Endodermal cell (in vitro differentiated cells): ENCODE data around the gene NOM1. TPM values are rescaled to one million over a fixed set of nuclear protein-coding genes. Genes with fewer than 3 reads are reported as not detected.
"Not testable (repeated sequence)": the region's sequence is repeated elsewhere in the genome, so short reads cannot be mapped to it uniquely, and the experiment has no call there.

Source experiments
- DNase-seq: peaks from one replicate; pipeline ENCODE4 v3.0.0-alpha.2; 2017
- H3K27ac ChIP-seq: 2 replicates; pipeline ENCODE4 v1.5.1; 2013; ENCODE audit warnings: mild to moderate bottlenecking, low read depth, low read length, moderate library complexity
- H3K27me3 ChIP-seq: 2 replicates; pipeline ENCODE4 v1.6.1; 2013; ENCODE audit warnings: mild to moderate bottlenecking, low read length, moderate library complexity; ENCODE audit not compliant: insufficient read depth, control insufficient read depth, poor library complexity, severe bottlenecking
- H3K36me3 ChIP-seq: 2 replicates; pipeline ENCODE4 v1.7.0; 2013; ENCODE audit warnings: mild to moderate bottlenecking, low read length, moderate library complexity; ENCODE audit not compliant: control insufficient read depth, insufficient read depth
- H3K4me1 ChIP-seq: one replicate; pipeline ENCODE4 v1.7.0; 2013; ENCODE audit warnings: low read length; ENCODE audit not compliant: control insufficient read depth, insufficient read depth
- H3K4me3 ChIP-seq: 2 replicates; pipeline ENCODE4 v1.5.1; 2013; ENCODE audit warnings: mild to moderate bottlenecking, low read length, moderate library complexity
- H3K9ac ChIP-seq: 2 replicates; pipeline ENCODE4 v1.6.1; 2013; ENCODE audit warnings: mild to moderate bottlenecking, low read length, moderate library complexity; ENCODE audit not compliant: poor library complexity, severe bottlenecking; ENCODE audit errors: extremely low read depth
- H3K9me3 ChIP-seq: 2 replicates; pipeline ENCODE4 v1.6.1; 2013; ENCODE audit warnings: mild to moderate bottlenecking, low read length, moderate library complexity; ENCODE audit not compliant: control insufficient read depth
- H3K27ac Mint-ChIP-seq: 2 replicates; pipeline ENCODE4 v1.8.0; 2020; ENCODE audit warnings: mixed read lengths
- H3K27me3 Mint-ChIP-seq: 2 replicates; pipeline ENCODE4 v1.8.0; 2021; ENCODE audit warnings: mild to moderate bottlenecking, mixed read lengths; ENCODE audit not compliant: insufficient read depth
- H3K36me3 Mint-ChIP-seq: 2 replicates; pipeline ENCODE4 v1.8.0; 2020; ENCODE audit warnings: low read depth, mixed read lengths
- H3K4me1 Mint-ChIP-seq: 2 replicates; pipeline ENCODE4 v1.8.0; 2020; ENCODE audit warnings: mixed read lengths
- H3K4me3 Mint-ChIP-seq: 2 replicates; pipeline ENCODE4 v1.8.0; 2020; ENCODE audit warnings: mild to moderate bottlenecking, moderate library complexity, mixed read lengths
- H3K9me3 Mint-ChIP-seq: 2 replicates; pipeline ENCODE4 v1.8.0; 2020; ENCODE audit warnings: mild to moderate bottlenecking, mixed read lengths
- CTCF ChIP-seq: fragments of 200-600 bp; sonication (generic); conservative IDR thresholded peaks from 2 replicates; pipeline ENCODE4 v1.5.0; 2021; ENCODE audit warnings: antibody characterized with exemption, mild to moderate bottlenecking
- WGBS, 2 experiments: methylation state at CpG; one replicate each; pipeline versions ENCODE4 v1.1.5 to v1.1.7; 2013; ENCODE audit warnings: missing lambda C conversion rate in 2 of 2, mixed read lengths in 1 of 2; ENCODE audit not compliant: insufficient coverage in 1 of 2, insufficient read length in 1 of 2; 5-methylcytosine and 5-hydroxymethylcytosine counted together
- total RNA-seq, 2 donors: library from RNA; stranded (reverse); fragmentation: NEBNext Ultra II Directional in 1 of 2; extraction: Animal tissue kit (Norgen Biotek cat#: 25700) in 1 of 2; gene quantifications; 2 replicates in 1 of 2; 3 replicates in 1 of 2; pipeline ENCODE4 v1.2.1, GENCODE V29; 2021

The NOM1 gene
- total RNA-seq, 2 donors from 2014 or later: 22.8 to 27.0 TPM

- Histone ChIP-seq H3K4me1 (no peaks in the 10 kb centered on the region), H3K9ac (no peak overlapping the region), H3K9me3 (no peaks in the 10 kb centered on the region), H3K36me3 (no peaks in the 10 kb centered on the region), H3K27ac (no peak overlapping the region), H3K27me3 (no peaks in the 10 kb centered on the region), H3K4me3 (no peak overlapping the region)
- no peak overlapping the region for H3K27ac Mint-ChIP-seq
- TF ChIP-seq CTCF: no peak
- peaks cover 7% of the 10 kb centered on the region for H3K4me1 Mint-ChIP-seq
- no peak overlapping the region for H3K4me3 Mint-ChIP-seq
- H3K9me3 Mint-ChIP-seq: no peaks in the 10 kb centered on the region
- H3K27me3 Mint-ChIP-seq: peaks cover 1% of the 10 kb centered on the region
- WGBS, 2 experiments: 76% methylated on average over 2 to 7 of the region's 7 CpGs
- H3K36me3 Mint-ChIP-seq: no peaks in the 10 kb centered on the region
- peak; percentile 34 for DNase-seq
Measured at GRCh38 chr7:156932006-156932405, 17.5 kb upstream of the NOM1 start.

- H3K27ac ChIP-seq: no peak overlapping the region
- no peak for TF ChIP-seq CTCF
- no peak overlapping the region for H3K4me3 ChIP-seq
- no peak overlapping the region for H3K4me3 Mint-ChIP-seq
- no peaks in the 10 kb centered on the region for H3K36me3 Mint-ChIP-seq
- no peaks in the 10 kb centered on the region for H3K4me1 ChIP-seq
- H3K27me3 ChIP-seq: no peaks in the 10 kb centered on the region
- H3K9me3 ChIP-seq: no peaks in the 10 kb centered on the region
- H3K4me1 Mint-ChIP-seq: peaks cover 7% of the 10 kb centered on the region
- no peak for DNase-seq
- peaks cover 2% of the 10 kb centered on the region for H3K9me3 Mint-ChIP-seq
- H3K9ac ChIP-seq: no peak overlapping the region
- no peaks in the 10 kb centered on the region for H3K36me3 ChIP-seq
- H3K27me3 Mint-ChIP-seq: no peaks in the 10 kb centered on the region
- WGBS, 2 experiments: 92% methylated on average over 2 to 7 of the region's 7 CpGs
- no peak overlapping the region for H3K27ac Mint-ChIP-seq
Measured at GRCh38 chr7:156935250-156935649, 14.3 kb upstream of the NOM1 start.

- H3K27me3 ChIP-seq, H3K27ac Mint-ChIP-seq, H3K36me3 Mint-ChIP-seq, DNase-seq, H3K4me3 ChIP-seq, H3K4me3 Mint-ChIP-seq, H3K9ac ChIP-seq, H3K36me3 ChIP-seq, H3K9me3 ChIP-seq, H3K27me3 Mint-ChIP-seq, H3K27ac ChIP-seq, H3K4me1 Mint-ChIP-seq, H3K4me1 ChIP-seq: not testable (repeated sequence)
- WGBS, 2 experiments: 90 to 95% methylated on average over 2 to 3 of the region's 3 CpGs
- peaks cover 16% of the 10 kb centered on the region for H3K9me3 Mint-ChIP-seq
Measured at GRCh38 chr7:156936766-156937165, 12.7 kb upstream of the NOM1 start.

GRCh38 chr7:156940421-156941122 is 8.9 kb upstream of the NOM1 start:
- no peak overlapping the region for H3K9ac ChIP-seq
- 95 to 96% methylated on average over 29 to 57 of the region's 57 CpGs for WGBS, 2 experiments
- no peak for TF ChIP-seq CTCF
- H3K9me3 Mint-ChIP-seq: peaks cover 21% of the 10 kb centered on the region
- H3K27ac Mint-ChIP-seq: no peak overlapping the region
- no peaks in the 10 kb centered on the region for H3K4me1 Mint-ChIP-seq
- H3K9me3 ChIP-seq: no peaks in the 10 kb centered on the region
- no peak overlapping the region for H3K27ac ChIP-seq
- H3K27me3 ChIP-seq: no peaks in the 10 kb centered on the region
- no peaks in the 10 kb centered on the region for H3K4me1 ChIP-seq
- DNase-seq: no peak
- no peaks in the 10 kb centered on the region for H3K36me3 ChIP-seq
- peaks cover 40% of the 10 kb centered on the region for H3K27me3 Mint-ChIP-seq
- H3K36me3 Mint-ChIP-seq: no peaks in the 10 kb centered on the region
- H3K4me3 ChIP-seq: no peak overlapping the region
- no peak overlapping the region for H3K4me3 Mint-ChIP-seq
